Parathyroid adenoma (tissue), 2 donors: Measurements from ENCODE around the gene MLLT6.

Experiments used
- H2AFZ ChIP-seq: fragments of 300-600 bp; sonication (generic); one replicate; pipeline ENCODE4 v1.7.0; 2017; ENCODE audit warnings: antibody characterized with exemption, mild to moderate bottlenecking
- H3K27ac ChIP-seq: fragments of 300-600 bp; sonication (generic); one replicate; pipeline ENCODE4 v1.7.0; 2017
- H3K27me3 ChIP-seq: fragments of 300-600 bp; sonication (generic); one replicate; pipeline ENCODE4 v1.7.0; 2017; ENCODE audit warnings: low read length; ENCODE audit not compliant: control insufficient read depth, insufficient read depth
- H3K36me3 ChIP-seq: fragments of 300-600 bp; sonication (generic); one replicate; pipeline ENCODE4 v1.7.0; 2017; ENCODE audit warnings: low read length; ENCODE audit not compliant: control insufficient read depth, insufficient read depth
- H3K4me1 ChIP-seq: fragments of 300-600 bp; sonication (generic); one replicate; pipeline ENCODE4 v1.7.0; 2017; ENCODE audit warnings: control low read depth
- H3K4me2 ChIP-seq: fragments of 300-600 bp; sonication (generic); one replicate; pipeline ENCODE4 v1.7.0; 2017; ENCODE audit warnings: low read length
- H3K4me3 ChIP-seq: fragments of 300-600 bp; sonication (generic); one replicate; pipeline ENCODE4 v1.7.0; 2017; ENCODE audit warnings: low read depth, low read length
- H3K79me2 ChIP-seq: fragments of 300-600 bp; sonication (generic); one replicate; pipeline ENCODE4 v1.7.0; 2017; ENCODE audit warnings: control low read depth
- H3K9ac ChIP-seq: fragments of 300-600 bp; sonication (generic); one replicate; pipeline ENCODE4 v1.7.0; 2017; ENCODE audit warnings: mild to moderate bottlenecking
- H3K9me3 ChIP-seq: fragments of 300-600 bp; sonication (generic); one replicate; pipeline ENCODE4 v1.7.0; 2017; ENCODE audit warnings: low read length; ENCODE audit not compliant: control insufficient read depth
- CTCF ChIP-seq: fragments of 300-600 bp; sonication (generic); IDR thresholded peaks from one replicate; pipeline ENCODE4 v1.7.0; 2017; ENCODE audit warnings: antibody characterized with exemption, mild to moderate bottlenecking
- donor health status: primary hyperparathyroidism.

MLLT6 gene

GRCh38 chr17:38733282-38733981 lies 28.4 kb downstream of the MLLT6 start:
- Histone ChIP-seq H2AFZ (no peak overlapping the region), H3K79me2 (no peaks in the 10 kb centered on the region), H3K36me3 (no peaks in the 10 kb centered on the region), H3K9ac (no peak overlapping the region), H3K4me1 (peaks cover 19% of the 10 kb centered on the region), H3K4me2 (no peak overlapping the region), H3K27ac (no peak overlapping the region), H3K27me3 (no peaks in the 10 kb centered on the region), H3K4me3 (no peak overlapping the region), H3K9me3 (no peaks in the 10 kb centered on the region)
- no peak for TF ChIP-seq CTCF

GRCh38 chr17:38733982-38734973 lies 29.2 kb downstream of the MLLT6 start:
- H3K4me3 ChIP-seq = no peak overlapping the region
- H3K79me2 ChIP-seq = no peaks in the 10 kb centered on the region
- no peaks in the 10 kb centered on the region for H3K36me3 ChIP-seq
- H3K4me2 ChIP-seq = no peak overlapping the region
- H3K27ac ChIP-seq = no peak overlapping the region
- no peak overlapping the region for H2AFZ ChIP-seq
- peak; percentile 19 for TF ChIP-seq CTCF
- no peaks in the 10 kb centered on the region for H3K27me3 ChIP-seq
- H3K9ac ChIP-seq = no peak overlapping the region
- no peaks in the 10 kb centered on the region for H3K9me3 ChIP-seq
- H3K4me1 ChIP-seq = peaks cover 19% of the 10 kb centered on the region

GRCh38 chr17:38735161-38735997 lies 30.3 kb downstream of the MLLT6 start:
- Histone ChIP-seq H3K9ac (no peak overlapping the region), H3K27ac (no peak overlapping the region), H3K27me3 (no peaks in the 10 kb centered on the region), H3K4me3 (no peak overlapping the region), H3K4me1 (peaks cover 19% of the 10 kb centered on the region), H2AFZ (no peak overlapping the region), H3K36me3 (no peaks in the 10 kb centered on the region), H3K4me2 (no peak overlapping the region), H3K79me2 (peaks cover 3% of the 10 kb centered on the region), H3K9me3 (no peaks in the 10 kb centered on the region)
- TF ChIP-seq CTCF = peak; percentile 93

DNA sequence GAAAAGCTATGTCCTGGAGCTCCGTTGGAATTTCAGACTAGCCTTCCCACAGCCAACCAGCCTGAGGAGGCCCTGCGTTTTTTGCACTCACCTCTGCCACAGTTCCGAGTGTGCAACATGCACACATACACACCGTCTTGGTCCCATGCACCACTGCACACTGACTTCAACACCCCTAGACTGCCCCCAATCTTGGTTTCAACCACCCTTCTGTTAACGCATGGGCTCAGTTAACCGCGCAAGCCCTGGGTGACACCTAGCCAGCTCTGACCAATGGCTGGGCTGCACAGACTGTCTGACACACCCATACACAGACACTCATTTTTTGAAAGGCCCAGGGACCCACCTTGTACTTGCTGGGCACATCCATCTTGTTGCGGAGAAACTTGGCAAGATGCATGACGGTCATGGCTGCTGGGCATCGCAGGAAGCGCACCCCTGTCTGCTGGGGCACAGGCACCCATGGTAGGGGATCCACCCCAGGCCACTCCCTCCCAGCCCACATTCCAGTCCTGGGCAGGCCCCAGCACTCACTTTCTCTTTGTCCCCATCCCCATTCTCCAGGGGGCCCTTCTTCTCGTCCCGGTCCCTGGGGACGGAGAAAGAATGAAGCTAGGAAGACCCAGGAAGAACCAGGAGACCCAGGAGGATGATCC lies 33.1 kb downstream of the MLLT6 start:
- Histone ChIP-seq H3K36me3 (no peaks in the 10 kb centered on the region), H2AFZ (no peak overlapping the region), H3K9ac (no peak overlapping the region), H3K4me1 (peaks cover 11% of the 10 kb centered on the region), H3K79me2 (peaks cover 3% of the 10 kb centered on the region), H3K4me2 (no peak overlapping the region), H3K4me3 (no peak overlapping the region), H3K9me3 (no peaks in the 10 kb centered on the region), H3K27me3 (no peaks in the 10 kb centered on the region), H3K27ac (no peak overlapping the region)
- TF ChIP-seq CTCF = no peak
